ENCODE results near the gene DYNLRB1.
A peak's percentile ranks its signal among the peaks of the same experiment; 100 is the strongest.

Gene DYNLRB1

DNA sequence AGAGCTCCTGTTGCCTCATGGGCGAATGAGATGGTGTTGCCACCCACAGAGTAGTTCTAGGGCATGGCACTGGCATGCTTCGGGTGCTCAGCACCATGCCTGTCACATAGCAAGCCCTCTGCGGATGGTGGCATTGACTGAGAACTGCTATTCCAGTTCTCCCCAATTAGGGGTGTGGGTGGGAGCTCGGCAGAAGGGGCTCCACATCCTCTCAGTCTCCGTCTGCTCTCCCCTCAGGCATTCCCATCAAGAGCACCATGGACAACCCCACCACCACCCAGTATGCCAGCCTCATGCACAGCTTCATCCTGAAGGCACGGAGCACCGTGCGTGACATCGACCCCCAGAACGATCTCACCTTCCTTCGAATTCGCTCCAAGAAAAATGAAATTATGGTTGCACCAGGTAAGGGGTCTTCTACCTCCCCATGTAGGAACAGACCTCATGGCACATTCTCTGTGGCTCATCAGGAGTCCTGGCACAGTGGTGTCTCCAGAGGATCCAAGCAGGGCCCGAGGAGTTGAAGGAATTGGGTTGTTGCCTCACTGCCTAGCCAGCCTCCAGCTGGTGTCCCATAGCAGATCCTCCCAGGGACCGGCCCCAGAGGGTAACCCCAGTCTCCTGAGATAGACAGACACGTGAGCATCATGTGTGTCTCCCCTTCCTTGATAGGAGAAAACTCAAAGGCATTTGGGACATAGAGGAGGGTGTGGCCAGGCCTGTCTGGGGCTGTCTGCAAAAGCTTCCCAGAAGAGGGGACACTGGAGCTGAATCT lies 18.4 kb downstream of the DYNLRB1 start:
- DNase-seq (ENCODE audit: low read depth): no peak

DNA sequence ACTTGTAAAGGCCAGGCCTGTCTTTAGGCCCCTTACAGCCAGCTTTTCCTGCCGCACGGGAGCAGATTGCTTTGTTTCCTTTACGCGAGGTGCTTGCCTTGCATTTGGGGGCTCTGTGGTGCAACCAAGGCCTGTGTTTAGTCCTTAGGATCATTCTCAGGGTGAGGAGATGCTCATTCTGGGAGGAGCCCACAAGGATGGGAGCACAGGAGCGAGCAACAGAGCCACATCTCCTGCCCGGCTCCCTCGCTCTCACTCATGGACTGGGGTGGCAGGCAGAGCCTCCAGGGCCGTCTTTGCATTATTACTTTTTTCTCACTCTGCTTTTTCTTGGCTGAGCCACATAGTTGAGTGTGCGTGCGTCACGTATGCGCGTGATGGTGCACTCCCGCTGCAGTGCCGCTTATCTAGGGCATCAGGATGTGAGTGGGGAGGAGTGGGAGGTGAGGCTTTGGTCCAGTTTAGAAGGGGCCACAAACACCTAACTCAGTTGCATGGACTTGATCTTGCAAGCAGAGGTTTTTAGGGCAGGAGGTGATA lies 19.1 kb downstream of the DYNLRB1 start:
- DNase-seq (ENCODE audit: low read depth): no peak

DNA sequence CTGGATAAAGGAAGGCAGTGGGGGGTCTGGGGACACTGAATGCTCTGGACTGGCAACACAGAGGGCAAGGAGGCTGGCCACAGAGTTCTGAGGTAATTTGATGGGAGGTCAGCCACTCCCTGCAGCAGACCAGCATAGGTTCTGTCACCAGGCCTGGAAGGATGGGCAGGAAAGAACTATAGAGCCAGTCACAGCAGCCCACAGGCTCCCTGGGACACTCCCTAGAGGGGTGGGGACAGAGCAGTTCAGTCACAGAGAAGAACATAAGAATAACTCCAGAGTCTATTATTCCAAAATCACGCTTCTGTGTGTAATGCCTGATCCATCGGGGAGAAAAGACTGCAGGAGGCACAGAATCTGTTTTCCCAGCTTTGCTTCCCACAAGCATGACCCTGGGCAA lies 19.6 kb downstream of the DYNLRB1 start:
- DNase-seq (ENCODE audit: low read depth): no peak

DNA sequence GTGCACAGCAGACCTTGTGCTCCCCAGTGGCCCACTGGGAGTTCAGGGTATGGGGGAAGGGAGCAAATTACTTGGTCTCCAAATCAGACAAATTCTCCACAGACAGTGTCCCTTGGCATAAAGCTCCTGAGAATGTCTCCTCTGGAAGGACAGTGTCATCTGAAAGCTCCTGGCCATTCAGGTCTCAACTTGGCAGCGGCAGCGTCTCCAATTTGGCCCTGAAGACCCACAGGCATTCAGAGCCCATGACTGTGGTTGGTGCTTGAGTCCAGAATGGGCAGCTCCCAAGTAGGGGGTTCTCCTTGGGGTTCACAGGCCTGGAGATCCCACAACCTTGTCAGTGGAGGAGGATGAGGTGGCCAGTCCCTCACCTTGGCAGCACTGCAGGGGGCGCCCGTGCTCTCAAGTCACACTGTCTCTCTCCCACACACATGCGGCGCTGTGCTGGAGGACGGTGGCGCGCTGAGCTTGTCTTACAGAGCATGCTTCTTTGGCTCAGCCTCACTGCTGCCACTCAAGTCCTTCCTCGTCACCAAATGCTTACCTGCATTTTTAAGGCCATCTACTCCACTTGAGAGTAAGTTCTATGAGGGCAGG lies 20.7 kb downstream of the DYNLRB1 start:
- DNase-seq (ENCODE audit: low read depth): peak; percentile 47

DNA sequence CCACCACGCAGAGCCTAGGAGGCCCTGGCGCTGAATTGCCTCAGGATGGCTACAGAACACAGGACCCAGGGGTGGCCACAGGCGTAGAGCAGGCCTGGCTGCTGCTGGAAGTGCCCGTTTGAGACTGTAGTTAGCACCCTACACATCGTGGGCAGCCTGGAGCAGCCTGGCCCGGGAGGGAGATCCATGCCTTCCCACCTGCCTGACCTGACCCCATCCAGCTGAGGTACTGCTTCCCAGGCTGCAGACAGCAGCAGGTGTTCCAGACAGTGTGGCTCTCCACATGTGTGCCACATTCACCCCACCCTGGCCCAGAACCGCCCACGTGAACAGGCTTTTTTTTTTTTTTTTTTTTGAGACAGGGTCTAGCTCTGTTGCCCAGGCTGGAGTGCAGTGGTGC lies 21.4 kb downstream of the DYNLRB1 start:
- no peak for DNase-seq (ENCODE audit: low read depth)

DNA sequence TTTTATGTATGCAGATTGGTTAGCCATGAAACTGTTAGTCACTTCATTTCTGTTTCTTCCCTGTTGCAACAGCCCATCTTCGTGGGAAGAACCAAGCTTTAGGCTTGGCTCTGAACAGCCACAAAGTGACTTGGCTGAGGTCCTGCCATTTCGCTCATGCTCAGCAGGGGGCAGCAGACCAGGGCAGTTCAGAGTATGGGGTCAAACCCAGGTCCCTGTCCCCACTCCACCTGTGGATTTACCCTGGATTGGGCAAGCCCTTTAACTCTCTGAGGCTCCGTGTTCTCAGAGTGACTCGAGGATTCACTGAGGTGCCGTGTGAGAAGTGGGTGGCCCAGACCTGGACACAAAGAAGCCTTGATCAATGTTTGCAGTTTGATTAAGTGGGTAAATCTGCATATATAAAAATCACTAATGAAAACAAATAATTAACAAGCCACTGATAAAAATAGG lies 22.5 kb downstream of the DYNLRB1 start:
- peak; percentile 35 for DNase-seq (ENCODE audit: low read depth)

DNA sequence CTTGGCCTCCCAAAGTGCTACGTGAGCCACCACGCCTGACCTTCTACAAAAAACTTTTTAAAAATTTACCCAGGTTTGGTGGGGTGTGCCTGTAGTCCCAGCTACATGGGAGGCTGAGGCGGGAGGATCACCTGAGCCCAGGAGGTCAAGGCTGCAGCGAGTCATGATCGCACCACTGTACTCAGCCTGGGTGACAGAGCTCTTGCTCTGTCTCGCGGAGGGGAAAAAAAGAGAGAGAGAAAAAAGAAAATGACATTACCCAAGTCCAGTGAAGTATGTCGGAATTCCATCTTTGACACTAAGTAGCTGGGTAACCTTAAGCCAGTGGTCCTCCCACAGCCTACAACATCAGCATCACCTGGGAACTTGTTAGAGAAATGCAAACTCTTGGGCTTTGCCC lies 23.5 kb downstream of the DYNLRB1 start:
- DNase-seq (ENCODE audit: low read depth): no peak

DNA sequence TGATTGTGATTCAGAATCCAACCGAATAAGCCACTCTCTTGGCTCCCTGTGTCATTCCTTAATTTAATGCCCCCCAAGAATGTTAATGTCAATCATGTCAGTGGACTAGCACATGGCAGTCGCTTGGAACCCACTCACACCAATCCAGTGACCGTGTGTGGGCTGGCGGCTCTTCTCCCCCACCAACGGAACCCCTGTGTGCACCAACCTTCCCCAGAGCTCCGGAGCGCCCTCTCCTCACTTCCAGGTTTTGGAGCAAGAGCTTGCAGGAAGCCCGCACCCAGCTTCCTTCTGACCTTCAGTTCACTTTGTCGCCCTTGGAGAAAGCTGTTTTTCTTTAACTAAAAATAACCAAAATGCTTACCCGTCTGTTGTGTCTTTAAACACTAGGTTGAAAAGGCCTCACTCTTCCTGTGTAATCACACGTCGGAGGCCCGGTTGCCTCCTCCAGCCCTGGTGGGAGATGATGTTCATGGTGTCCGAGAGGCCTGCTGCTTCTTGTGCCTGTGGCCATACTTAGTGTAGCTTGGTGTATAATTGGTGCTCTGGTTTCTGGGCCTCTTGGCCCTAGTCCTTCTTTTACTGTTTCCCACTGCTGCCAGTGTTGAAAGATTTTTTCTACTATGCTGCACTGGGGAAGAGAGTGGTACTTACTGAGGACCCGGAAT lies 24.5 kb downstream of the DYNLRB1 start:
- no peak for DNase-seq (ENCODE audit: low read depth)

DNA sequence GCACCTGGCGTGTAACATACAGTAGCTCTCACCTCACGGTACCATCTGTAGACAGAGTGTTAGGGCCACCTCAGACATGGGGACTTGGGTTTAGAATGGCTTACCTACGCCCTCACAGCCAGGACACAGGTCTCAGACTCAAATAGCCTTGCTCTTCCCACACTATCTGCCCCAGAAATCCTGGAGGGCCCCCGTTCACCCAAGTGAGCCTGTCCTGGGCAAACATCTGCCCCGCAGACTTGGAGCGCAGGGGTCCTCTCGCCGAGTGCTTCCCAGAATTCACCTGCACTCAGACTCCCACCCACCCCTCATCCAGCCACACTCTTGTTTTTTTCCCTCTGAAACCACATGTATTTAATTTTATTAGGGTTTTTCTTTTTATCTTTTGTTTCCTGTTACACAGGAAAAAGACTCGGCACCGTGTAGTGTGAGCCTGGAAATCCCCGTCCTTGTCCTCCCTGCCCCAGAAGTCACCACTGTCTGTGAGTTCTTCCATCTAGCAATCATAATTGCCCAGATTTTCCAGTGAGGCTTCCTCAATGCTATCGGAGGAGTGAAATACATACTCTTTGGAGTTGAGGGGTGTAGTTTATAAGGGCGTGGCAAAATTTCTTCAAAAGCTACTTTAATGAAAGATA lies 25.2 kb downstream of the DYNLRB1 start:
- DNase-seq (ENCODE audit: low read depth): peak; percentile 31

DNA sequence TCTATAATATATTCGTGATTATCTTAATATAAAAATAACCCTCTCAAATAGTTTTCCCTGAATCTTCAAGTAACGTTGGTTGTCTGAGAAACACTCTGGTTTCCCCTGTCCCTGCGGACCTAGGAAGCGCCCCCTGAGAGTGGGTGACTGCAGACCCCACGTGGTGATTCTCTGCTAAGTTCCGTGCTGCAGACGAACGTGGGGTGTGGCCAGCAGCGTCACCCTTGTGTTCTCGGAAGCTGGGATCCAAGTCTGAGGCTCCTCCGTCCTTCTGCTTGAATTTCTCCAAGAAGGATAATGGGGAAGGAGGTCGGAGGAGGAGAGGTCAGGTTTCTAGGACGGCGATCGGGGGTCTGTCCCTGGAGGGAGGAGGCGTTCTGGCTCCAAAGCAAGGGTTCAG lies 25.7 kb downstream of the DYNLRB1 start:
- no peak for DNase-seq (ENCODE audit: low read depth)

DNA sequence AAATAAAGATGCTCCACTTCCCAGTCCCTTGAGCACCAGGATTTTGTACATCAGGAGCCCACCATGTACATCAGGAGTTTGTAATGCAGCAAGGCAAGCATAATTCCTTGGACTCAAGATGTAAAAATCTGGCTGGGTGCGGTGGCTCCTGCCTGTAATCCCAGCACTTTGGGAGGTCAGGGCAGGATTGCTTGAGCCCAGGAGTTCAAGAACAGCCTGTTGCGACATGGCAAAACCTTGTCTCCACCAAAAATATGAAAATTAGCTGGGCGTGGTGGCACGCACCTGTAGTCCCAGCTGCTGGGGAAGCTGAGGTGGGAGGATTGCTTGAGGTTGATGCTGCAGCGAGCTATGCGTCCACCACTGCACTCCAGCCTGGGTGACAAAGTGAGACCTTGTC lies 26.2 kb downstream of the DYNLRB1 start:
- DNase-seq (ENCODE audit: low read depth): no peak

DNA sequence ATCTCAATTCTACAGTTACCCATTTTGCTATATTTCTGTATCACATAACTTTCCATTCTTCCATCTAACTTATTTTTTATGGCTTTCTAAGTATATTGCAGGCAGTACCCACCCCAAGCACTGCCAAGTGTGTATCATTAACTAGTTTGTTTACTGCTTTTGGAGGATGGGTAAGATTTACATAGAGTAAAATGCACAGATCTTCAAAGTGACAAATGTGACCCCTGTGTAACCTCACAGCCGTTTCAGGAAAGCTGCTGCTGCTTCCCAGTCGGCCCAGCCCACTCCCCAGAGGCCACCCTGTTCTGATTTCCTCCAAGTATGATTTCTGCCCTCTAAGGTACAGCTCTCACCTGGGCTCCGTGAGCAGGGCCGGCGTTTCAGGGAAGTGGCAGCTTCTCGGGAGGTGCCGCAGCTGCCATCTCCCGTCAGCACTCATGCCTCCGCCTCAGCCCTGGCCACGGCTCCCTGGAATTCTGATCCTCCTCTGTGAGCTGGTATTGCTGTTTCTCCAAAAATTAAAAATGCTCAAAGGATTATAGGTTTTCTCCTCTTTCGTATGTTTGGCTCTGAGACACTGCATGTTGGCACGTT lies 27.3 kb downstream of the DYNLRB1 start:
- no peak for DNase-seq (ENCODE audit: low read depth)

DNA sequence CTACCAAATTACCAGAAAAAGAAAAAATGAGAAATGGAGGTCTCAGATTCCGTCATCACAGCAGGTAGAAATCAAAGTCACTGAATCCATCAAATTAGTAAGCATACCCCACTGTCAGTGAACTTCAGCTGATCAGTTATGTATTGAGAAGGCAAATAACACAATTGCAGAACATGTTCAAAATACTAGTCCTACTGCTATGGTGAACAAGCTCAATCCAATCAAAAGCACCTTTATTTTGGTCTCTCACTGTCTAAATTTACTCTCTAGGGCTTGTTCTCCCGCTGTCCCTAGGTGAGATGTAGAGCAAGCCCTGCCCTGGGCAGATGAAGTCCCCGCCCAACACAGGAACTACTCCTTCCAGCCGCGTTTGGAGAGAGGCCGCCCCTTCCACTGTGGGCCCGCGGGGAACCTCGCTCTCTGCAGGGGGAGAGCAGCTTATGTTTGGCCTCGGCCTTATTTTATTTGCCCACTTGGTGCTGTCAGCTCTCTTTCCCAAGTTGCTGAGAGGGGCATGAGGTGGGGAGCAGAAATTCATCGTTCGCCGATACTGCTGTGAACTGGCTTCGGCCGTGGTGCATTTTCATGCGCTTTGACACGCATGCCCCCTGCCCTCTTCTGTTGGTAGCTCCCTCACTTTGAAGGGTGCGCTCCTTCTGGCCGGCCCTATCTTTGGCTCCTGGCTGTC lies 28.0 kb downstream of the DYNLRB1 start:
- no peak for DNase-seq (ENCODE audit: low read depth)

DNA sequence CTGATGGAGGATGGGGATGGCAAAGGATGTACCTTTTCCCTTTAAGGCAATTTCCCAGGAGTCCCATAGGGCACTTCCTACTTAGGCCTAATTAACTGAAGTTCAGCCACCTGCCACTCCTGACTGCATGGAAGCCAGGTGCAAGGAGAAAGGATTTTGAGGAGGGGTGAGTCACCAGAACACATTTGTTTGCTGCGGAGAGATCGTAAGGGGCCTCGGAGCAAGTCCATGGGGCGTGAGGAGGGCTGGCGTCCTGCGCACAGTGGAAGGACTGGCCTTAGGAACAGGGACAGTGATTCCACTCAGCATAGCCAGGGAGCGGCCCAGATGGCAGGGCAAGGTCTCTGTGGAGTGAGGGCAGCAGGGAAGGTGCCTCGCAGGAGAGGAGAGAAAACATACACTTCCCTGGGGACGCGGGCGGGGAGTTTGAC lies 30.5 kb downstream of the DYNLRB1 start:
- no peak for DNase-seq (ENCODE audit: low read depth)

DNA sequence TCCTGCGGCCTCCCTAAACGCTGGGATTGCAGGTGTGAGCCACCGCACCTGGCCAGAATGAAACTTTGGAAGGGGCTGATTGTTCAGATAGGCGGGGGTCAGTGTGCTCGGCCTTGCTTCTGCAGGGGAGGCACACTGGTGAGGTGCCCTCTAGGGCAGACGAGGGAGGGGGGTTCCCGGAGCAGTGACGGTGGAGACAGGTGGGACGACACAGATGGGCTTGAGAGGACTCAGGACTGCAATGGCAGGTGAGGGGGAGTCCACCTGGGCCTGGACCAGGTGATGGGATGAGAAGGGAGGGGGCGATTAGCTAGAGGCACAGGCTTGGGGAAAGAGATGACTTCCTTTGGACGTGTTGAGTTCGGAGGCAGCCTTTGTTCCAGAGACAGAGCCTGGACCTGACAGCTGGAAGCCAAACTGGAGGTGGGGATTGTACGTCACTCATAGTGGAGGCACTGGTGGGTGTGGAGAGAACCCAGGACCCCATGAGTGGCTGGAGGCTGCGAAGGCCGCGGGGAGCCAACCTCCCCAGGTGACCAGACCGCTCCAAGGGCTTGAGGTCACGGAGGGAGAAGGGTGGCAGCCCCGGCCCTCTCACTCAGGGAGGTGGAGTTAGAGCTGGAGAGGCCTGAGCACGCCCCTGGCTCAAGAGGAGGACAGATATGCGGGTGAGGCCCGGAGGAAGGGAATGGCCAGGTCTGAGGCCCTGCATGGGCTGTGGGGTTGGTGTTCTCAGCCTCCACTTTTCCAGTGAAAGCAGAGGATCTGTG lies 31.8 kb downstream of the DYNLRB1 start:
- DNase-seq (ENCODE audit: low read depth): no peak

DNA sequence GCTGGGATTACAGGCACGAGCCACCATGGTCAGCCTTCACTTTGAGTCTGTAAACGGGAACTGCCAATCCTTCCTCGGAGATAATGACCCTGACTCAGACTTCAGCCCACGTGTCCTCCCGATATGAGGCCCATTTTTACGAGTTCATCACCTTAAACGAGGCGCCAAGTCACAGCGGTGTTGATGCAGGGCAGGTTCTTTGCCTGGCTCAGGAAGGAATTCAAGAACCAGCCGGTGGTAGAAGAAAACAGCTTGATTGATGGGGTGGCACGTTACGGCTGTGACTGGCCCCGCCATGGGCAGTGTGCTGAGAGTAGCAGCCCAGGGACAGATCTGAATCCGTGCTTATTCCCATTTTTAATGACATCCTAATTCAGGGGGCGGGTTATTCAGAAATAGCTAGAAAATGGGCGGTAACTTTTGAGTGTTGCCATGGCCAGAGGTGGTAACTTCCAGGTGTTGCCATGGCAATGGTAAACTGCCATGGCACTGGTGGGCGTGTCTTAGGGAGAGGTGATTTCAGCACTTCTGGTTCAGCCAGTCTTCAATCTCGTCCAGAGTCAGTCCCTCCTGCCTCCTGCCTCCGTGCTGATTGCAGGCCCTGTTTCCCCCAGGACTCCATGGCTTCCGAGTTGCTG lies 33.2 kb downstream of the DYNLRB1 start:
- DNase-seq (ENCODE audit: low read depth): no peak

DNA sequence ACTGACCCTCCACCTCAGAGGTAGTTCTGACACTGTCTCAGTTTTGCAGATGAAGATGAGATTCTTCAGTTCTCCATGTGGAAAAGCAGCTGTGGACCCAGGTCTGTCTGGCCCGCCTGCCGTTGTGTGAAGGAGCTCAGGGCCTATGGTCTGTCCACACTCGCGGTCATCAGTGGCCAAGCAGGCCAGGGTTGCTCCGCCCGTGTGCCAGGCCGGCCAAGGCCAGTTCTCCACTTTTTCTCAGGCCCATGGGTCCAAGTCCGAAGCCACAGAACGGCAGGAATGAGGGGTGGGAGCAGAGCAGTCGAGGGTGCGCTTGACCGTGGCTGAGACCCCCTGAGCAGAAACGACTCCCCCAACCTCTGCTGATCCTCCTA lies 33.7 kb downstream of the DYNLRB1 start:
- DNase-seq (ENCODE audit: low read depth): no peak

DNA sequence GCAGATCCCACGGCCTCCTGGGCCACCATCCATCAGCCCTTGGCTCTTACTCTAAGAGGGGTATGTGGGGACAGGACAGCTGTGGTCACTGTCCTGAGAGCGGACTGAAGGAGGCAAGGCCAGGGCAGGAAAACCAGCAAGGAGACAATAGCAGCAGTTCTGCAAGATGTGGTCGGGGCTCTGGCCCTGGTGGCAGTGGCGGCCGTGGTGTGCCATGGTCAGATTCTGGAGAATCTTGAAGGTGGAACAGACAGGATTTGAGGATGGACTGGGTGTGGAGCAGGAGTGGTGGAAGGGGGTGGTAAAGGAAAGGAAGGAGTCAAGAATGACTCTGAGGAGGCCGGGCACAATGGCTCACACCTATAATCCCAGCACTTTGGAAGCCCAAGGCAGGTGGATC lies 36.3 kb downstream of the DYNLRB1 start:
- DNase-seq (ENCODE audit: low read depth): no peak

DNA sequence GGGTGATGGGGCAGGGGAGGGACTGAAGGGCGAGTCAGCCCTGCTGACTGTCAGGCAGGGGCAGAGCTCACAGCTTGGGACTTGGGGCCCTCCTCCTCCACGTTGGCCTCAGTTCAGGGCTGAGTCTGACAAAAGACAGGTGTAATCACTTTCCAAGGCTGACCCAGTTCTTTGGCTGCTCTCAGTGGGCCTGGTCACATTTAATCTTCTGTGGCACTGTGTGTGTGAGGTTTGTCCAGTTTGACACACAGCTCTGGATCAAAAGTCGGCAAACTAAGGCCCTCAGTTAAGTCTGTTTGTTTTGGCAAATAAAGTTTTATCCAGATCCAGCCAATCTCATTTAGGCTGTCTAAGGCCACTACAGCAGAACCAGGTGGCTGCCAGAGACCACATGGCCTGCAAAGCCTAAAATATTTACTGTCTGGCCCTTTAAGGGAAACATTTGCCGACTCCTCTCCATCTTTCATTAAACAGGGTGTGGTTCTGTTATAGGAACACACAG lies 37.2 kb downstream of the DYNLRB1 start:
- no peak for DNase-seq (ENCODE audit: low read depth)

DNA sequence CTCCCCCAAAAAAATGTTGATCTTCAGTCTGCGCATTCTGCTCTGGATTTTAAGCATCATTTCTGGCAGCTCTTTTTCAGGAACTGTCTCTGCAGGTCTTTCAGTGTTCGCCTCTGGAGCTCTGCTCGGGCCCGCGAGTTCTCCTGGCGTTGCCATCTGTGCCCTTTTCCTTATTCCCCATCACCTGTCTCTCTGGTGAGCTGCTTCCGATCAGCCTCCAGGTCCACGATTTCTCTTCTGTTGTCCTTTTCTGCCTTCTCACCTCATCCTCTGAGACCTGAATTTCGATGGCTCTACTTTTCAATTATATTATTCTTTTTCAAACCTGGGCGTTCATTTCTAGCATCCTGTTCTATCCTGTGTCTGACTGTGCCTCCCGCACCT lies 41.7 kb downstream of the DYNLRB1 start:
- DNase-seq (ENCODE audit: low read depth): no peak

Data from T follicular helper cell (primary cell).